HG02981 (cell line): ENCODE results near the gene CDC23.
"Not testable (repeated sequence)": the region's sequence is repeated elsewhere in the genome, so short reads cannot be mapped to it uniquely, and the experiment has no call there.

ENCODE experiments used
- ATAC-seq: cut with Tn5 transposase; IDR thresholded peaks from one replicate; pipeline ENCODE4 v1.9.1; 2021; ENCODE audit warnings: mild to moderate bottlenecking, moderate library complexity; ENCODE audit not compliant: unreplicated experiment

CDC23 gene

GRCh38 chr5:138223532-138223931 lies 10.4 kb upstream of the CDC23 start:
- no peak for ATAC-seq

- ATAC-seq, result no peak
Measured at GRCh38 chr5:138216799-138217198, 3.7 kb upstream of the CDC23 start.

- ATAC-seq, result peak; percentile 21
Measured at GRCh38 chr5:138212828-138213160, 329 bp downstream of the CDC23 start.

GRCh38 chr5:138210985-138211384 lies 2.1 kb downstream of the CDC23 start:
- no peak for ATAC-seq

GRCh38 chr5:138193859-138194258 lies 19.3 kb downstream of the CDC23 start:
- ATAC-seq, result not testable (repeated sequence)

GRCh38 chr5:138192826-138193225 lies 20.3 kb downstream of the CDC23 start:
- no peak for ATAC-seq

- ATAC-seq, result no peak
Measured at GRCh38 chr5:138188626-138189025, 24.5 kb downstream of the CDC23 start.

GRCh38 chr5:138186002-138186447 lies 27.1 kb downstream of the CDC23 start:
- ATAC-seq, result peak; percentile 54

GRCh38 chr5:138182808-138183207 lies 30.3 kb downstream of the CDC23 start:
- no peak for ATAC-seq

- no peak for ATAC-seq
Measured at GRCh38 chr5:138180841-138181240, 32.3 kb downstream of the CDC23 start.

GRCh38 chr5:138180183-138180782 lies 32.8 kb downstream of the CDC23 start:
- no peak for ATAC-seq

GRCh38 chr5:138179277-138179857 lies 33.8 kb downstream of the CDC23 start:
- ATAC-seq, result no peak

GRCh38 chr5:138178516-138179276 lies 34.4 kb downstream of the CDC23 start, which contains the start of the genes BRD8 and KIF20A:
TSS of gene BRD8 (minus strand) at chr5:138178630. CDS start at chr5:138178614, 16 bp downstream.
TSS of gene KIF20A (plus strand) at chr5:138179112. CDS start at chr5:138179681, 569 bp downstream.
- peak; percentile 82 for ATAC-seq

GRCh38 chr5:138177941-138178515 lies 35.1 kb downstream of the CDC23 start:
- ATAC-seq, result no peak

- no peak for ATAC-seq
Measured at GRCh38 chr5:138170299-138170698, 42.8 kb downstream of the CDC23 start.

- no peak for ATAC-seq
Measured at GRCh38 chr5:138169124-138169523, 44.0 kb downstream of the CDC23 start.

GRCh38 chr5:138163721-138164120 lies 49.4 kb downstream of the CDC23 start:
- ATAC-seq, result no peak

GRCh38 chr5:138160706-138161105 lies 52.4 kb downstream of the CDC23 start:
- ATAC-seq, result no peak

- ATAC-seq, result no peak
Measured at GRCh38 chr5:138159666-138160065, 53.5 kb downstream of the CDC23 start.

- ATAC-seq, result no peak
Measured at GRCh38 chr5:138157626-138158025, 55.5 kb downstream of the CDC23 start.

- ATAC-seq, result not testable (repeated sequence)
Measured at GRCh38 chr5:138155977-138156376, 57.1 kb downstream of the CDC23 start.

- ATAC-seq, result no peak
Measured at GRCh38 chr5:138149530-138149929, 63.6 kb downstream of the CDC23 start.
